GM21360 (cell line): ENCODE data around the gene ZNF500.

Experiments used
- ATAC-seq: cut with Tn5 transposase; IDR thresholded peaks from one replicate; pipeline ENCODE4 v1.9.1; 2021; ENCODE audit warnings: mild to moderate bottlenecking, moderate library complexity; ENCODE audit not compliant: unreplicated experiment

ZNF500 gene

DNA sequence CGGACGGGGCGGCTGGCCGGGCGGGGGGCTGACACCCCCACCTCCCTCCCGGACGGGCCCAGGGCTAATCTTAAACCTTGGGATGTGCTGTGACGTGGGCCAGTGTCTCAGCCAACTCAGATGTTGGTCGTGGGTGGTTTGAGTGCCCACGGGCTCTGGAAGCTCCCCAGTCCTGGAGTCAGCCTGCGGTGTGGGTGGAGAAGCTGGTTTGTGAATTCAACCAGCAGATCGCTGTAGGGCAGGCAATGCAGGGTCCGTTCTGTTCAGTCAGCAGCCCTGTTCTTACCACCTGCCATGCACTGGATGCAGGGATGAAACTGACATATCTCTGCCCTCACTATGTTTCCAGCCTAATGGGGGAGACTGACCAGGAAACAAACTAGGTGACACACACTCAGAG, 8.0 kb upstream of the ZNF500 start:
- ATAC-seq = no peak

DNA sequence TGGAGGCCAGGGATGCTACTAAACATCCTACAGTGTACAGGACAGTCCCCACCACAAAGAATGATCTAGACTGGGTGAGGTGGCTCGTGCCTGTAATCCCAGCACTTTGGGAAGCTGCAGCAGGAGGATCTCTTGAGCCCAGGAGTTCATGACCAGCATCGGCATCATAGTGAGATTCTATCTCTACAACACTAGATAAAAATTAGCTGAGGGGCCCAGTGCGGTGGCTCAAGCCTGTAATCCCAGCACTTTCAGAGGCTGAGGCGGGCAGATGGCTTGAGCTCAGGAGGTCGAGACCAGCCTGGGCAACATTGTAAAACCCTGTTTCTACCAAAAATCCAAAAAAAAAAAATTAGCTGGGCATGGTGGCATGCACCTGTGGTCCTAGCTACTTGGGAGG, 5.4 kb upstream of the ZNF500 start:
- no peak for ATAC-seq

DNA sequence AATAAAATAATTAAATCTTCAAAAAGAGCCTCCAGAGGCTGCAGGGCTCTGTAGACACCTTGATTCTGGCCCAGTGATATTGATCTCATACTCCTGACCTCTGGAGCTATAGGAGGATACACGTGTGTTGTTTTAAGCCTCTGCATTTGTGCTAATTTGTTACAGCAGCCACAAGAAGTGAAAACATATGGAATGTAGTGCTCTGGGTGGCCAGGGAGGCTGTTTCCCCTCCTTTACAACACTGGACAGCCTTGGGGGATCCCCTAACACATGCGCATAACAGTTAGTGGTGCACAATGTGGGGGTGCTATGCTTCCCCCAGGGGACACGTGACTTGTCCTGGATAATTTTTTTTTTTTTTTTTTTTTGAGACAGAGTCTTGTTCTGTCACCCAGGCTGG, 4.7 kb upstream of the ZNF500 start:
- no peak for ATAC-seq

DNA sequence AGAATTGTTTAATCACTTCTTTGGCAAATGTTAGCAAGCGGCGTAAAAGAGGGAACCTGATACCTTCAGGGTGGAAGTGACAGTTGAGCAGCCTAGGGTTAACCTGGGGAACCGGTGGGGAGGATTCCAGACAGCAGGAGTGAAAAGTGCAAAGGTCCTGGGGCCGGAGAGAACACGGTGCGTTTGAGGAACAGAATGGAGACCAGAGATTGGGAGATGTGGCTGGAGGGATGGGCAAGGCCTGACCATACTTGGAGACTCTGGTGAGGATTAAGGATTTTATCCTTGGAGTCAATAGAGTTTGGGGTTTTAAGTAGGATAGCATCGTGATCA, 2.3 kb upstream of the ZNF500 start:
- ATAC-seq = no peak

- ATAC-seq = peak; percentile 66
Observed at GRCh38 chr16:4768549-4769305, 1.8 kb upstream of the ZNF500 start.

DNA sequence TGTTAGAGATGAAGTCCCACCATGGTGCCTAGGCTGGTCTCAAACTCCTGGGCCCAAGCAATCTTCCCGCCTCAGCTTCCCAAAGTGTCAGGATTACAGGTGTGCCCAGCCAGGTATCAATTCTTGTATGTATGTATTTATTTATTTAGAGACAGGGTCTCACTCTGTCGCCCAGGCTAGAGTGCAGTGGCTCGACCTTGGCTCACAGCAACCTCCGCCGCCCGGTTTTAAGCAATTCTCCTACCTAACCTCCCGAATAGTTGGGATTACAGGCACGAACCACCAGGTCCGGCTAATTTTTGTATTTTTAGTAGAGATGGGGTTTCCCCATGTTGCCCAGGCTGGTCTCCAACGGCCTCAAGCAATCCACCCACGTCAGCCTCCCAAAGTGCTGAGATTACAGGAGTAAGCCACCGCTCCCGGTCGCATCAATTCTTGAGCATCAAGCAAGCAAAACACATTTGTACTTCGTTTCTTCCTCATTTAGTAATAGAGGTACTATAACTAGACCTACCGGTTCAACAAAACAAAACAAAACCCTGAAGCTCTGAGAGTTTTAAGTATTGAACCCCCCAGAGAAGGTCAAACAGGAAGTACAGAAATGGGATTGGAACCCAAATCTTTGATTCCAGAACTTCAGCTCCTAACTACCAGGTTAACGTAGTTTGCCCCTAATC, 1.0 kb upstream of the ZNF500 start:
- ATAC-seq = no peak

DNA sequence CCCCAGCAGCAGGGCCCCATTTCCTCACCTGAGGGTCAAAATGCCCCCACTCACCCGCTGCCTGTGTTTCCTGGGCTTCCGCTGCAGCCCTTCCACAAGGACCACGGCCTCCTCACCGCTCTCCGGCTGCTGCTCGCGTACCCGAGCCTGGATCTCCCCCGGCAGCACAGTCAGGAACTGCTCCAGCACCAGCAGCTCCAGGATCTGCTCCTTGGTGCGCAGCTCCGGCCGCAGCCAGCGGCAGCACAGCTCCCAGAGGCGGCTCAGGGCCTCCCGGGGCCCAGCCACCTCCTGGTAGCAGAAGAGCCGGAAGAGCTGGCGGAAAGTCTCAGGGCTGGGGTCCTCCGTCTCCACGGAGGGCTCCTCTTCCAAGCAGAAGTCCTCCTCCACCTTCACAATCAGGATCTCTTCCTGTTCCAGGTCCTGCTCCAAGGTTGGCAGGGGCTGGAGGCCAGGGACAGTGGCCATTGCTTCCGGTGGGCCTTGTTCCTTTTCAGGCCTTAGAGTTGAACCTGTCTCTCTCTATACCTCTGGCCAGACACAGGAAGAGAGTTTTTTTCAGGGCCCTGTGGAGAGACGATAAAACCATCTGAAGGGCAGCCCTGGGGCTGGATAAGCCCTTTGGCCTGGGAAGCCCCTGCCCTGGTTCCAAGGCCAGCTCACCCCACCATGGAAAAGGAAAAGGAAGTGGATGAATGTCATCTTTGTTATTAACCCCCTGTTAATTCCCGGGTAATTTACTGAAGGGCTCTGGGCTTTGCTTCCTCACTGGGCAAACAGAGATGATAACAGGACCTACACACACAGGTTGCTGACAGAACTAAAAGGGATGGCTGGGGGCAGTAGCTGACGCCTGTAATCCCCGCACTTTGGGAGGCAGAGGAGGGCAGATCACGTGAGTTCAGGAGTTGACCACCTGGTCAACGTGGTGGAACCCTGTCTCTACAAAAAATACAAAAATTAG, 1.2 kb downstream of the ZNF500 start:
- no peak for ATAC-seq

DNA sequence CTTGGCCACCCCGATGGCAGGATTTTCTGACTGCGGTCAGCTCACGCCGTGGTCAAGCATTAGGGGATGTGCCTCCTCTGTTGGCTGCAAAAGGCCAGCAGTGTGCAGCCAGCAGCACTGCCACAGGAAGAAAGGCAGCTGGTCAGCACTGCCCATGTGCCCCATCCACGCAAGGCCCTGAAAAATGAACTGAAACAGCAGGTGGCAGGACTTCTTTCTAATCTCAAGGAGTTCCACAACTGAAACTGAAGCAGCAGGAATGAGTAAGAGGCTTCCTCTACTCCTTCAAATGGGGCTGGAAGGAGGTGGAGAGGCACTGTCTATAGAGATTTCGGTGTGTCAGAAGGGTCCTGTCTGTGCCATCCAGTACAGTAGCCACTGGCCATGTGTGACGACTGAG, 3.2 kb downstream of the ZNF500 start:
- no peak for ATAC-seq

DNA sequence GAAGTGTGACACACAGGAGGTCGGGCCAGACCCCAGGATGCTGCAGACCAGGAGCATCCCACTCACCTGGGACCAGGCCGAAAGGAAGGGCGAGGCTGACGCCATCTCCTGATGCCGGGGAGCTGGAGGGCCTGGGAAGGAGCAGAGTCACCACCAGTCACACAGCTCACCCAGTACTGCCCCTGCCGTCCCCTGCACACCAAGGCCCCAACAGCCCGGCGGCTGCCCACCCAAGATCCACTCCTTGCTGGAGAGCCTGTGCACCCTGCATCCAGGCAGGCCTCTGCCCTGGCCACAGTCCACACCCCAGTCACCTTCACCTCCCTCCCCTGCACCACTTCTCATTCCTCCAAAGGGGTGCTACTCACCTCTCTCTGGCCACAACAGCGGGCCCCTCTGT, 4.8 kb downstream of the ZNF500 start:
- ATAC-seq = no peak

- ATAC-seq = no peak
Observed at GRCh38 chr16:4760221-4760910, 6.6 kb downstream of the ZNF500 start.

- ATAC-seq = no peak
Observed at GRCh38 chr16:4755687-4756086, 11.3 kb downstream of the ZNF500 start.

DNA sequence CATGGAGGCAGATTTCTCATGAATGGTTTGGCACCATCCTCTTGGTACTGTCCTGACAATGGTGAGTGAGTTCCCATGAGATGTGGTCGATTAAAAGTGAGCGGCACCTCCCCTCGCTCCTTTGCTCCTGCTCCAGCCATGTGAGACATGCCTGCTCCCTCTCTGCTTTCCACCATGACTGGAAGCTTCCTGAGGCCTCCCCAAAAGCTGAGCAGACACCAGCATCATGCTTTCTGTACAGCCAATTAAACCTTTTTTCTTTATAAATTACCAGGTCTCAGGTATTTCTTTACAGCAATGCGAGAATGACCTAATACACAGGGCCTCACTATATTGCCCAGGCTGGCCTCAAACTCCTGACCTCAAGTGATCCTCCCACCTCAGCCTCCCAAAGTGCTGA, 12.1 kb downstream of the ZNF500 start:
- no peak for ATAC-seq

- no peak for ATAC-seq
Observed at GRCh38 chr16:4753227-4753626, 13.7 kb downstream of the ZNF500 start.

DNA sequence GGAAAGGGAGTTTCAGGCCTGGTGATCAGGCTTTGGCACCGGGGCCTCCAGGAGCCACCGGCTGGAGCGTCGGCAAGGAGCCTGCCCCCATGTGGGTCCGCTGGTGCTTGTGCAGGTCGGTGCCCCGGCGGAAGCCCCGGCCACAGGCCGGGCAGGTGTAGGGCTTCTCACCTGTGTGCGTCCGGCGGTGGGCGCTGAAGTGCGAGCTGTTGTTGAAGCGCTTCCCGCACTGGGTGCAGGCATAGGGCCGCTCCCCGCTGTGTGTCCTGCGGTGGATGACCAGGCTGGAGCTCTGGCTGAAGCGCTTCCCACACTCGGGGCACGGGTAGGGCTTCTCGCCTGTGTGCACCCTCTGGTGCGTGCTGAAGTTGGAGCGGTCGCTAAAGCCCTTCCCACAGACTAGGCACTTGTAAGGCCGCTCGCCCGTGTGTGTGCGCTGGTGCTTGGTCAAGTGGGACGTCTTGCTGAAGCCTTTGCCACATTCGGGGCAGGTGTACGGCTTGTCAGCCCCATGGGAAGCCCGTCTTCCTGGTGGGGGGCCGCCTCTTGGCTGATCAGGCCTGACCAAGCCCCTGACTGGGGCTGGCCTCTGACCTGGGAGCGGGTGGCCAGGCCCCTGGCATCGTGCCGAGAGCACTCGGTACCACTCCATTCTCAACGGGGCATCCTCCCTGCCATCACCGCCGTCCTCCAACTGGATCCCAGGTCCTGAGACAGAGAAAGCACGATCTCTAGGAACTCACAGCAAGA, 14.4 kb downstream of the ZNF500 start:
- no peak for ATAC-seq

DNA sequence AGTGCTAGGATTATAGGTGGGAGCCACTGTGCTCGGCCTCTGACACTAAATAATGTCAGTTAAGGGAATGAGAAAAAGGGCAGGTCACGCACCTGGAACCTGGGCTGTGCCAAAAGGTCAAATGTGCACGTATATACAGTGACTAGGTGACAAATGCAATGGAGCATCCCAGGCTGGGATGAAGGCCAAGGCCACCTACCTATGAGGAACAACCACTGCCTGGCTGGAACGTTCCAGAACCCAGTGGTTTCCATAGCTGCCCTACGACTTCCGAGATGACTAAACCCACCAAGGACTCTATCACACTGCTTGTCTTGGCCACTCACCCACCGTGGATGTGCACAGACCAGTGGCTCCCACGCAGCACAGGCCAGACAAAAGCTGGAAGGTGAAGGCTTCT, 16.1 kb downstream of the ZNF500 start:
- no peak for ATAC-seq

DNA sequence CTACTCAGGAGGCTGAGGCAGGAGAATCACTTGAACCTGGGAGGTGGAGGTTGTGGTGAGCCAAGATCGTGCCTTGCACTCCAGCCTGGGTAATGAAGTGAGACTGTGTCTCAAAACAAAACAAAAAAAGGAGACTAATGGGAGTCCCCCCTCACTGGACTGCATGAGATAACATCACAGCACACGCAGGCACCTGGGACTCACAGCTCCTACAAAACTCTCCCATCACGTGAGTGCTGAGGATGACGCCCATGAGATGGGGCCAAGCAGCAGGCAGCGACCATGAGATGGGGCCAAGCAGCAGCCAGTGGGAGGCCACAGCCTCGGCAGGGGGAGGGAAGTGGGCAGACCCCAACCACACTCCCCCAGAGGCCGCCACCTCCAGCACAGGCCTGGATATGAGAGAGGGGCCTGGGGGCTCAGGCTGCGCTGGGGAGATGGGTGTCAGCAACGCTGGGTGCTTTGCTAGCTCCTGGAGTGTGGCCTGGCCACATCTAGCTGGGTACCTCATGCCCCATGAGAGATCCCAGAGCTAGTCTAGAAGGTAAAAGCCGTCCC, 17.2 kb downstream of the ZNF500 start:
- no peak for ATAC-seq

DNA sequence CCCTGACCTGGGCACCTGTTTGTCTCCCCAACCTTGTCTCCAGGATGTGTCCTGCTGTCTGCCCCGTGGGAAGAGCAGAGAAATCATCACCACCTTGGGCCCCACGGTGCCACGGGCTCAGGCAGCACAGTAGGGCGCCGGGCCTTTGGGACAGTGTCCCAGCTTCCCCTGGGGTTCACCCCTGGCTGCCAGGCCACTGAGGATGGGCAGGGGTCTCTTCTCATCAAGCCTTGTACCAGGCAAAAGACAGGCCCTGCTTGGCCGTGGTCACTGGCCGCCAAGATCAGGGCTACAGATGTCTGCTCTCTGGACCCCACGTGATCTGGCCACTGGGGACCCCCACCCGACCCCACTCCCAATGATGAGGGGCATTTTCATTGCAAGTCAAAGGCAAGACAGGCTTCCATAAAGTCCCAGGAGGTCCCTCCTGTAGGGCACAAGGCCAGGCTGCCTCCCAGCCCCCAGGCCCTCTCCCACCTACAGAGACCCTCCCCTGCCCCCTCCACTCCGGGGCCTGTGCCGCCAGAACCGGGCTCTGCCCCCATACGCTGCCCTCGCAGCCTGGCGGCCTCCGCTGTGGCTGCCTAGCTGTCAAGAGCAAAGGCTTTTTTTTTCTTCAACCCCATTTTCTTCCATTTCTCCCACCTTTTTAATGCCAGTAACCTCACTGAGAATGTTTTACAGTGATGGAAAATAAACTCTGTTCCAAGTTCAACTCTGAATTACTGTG, 18.1 kb downstream of the ZNF500 start:
- ATAC-seq = no peak

DNA sequence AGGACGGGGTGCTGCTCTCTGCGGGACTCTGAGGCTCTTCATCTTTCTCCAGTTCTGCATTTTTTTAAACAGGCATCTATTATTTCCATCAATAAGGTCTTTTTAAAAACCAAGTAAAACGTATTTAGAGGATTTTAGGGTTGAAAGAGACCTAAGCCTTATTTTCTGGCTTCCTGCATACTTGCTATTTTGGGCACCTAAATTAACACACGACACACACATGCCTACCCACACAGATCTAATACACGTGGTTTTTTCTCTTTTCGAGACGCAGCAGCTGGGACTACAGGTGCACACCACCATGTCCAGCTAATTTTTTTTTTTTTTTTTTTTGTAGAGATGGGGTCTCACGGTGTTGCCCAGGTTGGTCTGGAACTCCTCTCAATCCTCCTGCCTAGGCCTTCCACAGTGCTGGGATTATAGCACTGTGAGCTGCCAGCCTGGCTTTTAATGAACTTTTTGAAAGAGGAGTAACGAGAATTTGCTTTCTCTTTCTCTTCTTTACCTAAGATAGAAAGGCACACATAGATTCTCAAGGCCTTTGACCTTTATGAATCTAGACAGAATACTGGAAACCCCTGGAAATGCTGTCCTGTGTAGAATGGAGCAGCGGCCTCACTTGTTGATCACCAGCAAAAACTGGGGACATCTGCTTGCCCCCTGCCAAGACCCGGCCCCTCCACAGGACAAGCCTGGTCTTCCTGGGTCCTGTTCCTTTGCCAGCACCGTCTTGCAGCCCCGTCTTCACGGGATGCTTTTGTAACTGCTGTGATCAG, 18.9 kb downstream of the ZNF500 start:
- ATAC-seq = no peak
